ENCODE data around the gene MYL3. TPM values are rescaled to one million over a fixed set of nuclear protein-coding genes. Genes with fewer than 3 reads are reported as not detected.

The MYL3 gene
- total RNA-seq, 1 donor from 2014 or later: not detected

DNA sequence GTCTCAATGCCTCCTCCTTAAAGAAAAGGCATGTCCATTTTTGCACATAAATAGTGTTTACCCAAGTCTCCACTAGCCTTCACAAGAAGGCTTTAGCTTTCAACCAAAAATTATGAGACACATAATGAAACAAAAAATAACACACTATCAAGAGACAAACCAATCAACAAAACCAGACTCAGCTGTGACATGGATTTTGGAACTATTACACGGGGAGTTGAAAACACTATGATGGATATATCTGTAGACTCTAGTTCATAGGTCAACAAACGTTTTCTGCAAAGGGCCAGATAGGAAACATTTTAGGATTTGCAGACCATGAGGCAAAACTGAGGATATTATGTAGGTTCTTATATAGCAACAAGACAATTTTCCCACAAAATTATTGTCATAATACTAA is 24.9 kb downstream of the MYL3 start:
- no peak overlapping the region for H3K4me3 Mint-ChIP-seq
- H3K9me3 Mint-ChIP-seq: peaks cover 29% of the 10 kb centered on the region
- ATAC-seq (ENCODE audit: low read depth) (no peak), DNase-seq (no peak)
- H3K36me3 Mint-ChIP-seq (ENCODE audit: low read depth): peaks cover 32% of the 10 kb centered on the region
- H3K4me1 Mint-ChIP-seq: no peaks in the 10 kb centered on the region
- H3K27me3 Mint-ChIP-seq: no peaks in the 10 kb centered on the region
- no peak overlapping the region for H3K27ac Mint-ChIP-seq
- no peak for TF ChIP-seq CTCF (IDR thresholded peaks at IDR 0.05)
- ChIA-PET POLR2A (no interaction called here), CTCF (no interaction called here)
- intact Hi-C loops (cut with micrococcal nuclease): no loop called here

GRCh38 chr3:46835491-46835890 is 27.8 kb downstream of the MYL3 start:
- H3K27me3 Mint-ChIP-seq: no peaks in the 10 kb centered on the region
- no peak overlapping the region for H3K4me3 Mint-ChIP-seq
- no peak for ATAC-seq (ENCODE audit: low read depth)
- POLR2A ChIA-PET: no interaction called here
- no peaks in the 10 kb centered on the region for H3K4me1 Mint-ChIP-seq
- intact Hi-C loops (cut with micrococcal nuclease): no loop called here
- TF ChIP-seq CTCF (IDR thresholded peaks at IDR 0.05): no peak
- no peak for DNase-seq
- H3K9me3 Mint-ChIP-seq: peaks cover 24% of the 10 kb centered on the region
- peaks cover 19% of the 10 kb centered on the region for H3K36me3 Mint-ChIP-seq (ENCODE audit: low read depth)
- CTCF ChIA-PET: no interaction called here
- no peak overlapping the region for H3K27ac Mint-ChIP-seq

DNA sequence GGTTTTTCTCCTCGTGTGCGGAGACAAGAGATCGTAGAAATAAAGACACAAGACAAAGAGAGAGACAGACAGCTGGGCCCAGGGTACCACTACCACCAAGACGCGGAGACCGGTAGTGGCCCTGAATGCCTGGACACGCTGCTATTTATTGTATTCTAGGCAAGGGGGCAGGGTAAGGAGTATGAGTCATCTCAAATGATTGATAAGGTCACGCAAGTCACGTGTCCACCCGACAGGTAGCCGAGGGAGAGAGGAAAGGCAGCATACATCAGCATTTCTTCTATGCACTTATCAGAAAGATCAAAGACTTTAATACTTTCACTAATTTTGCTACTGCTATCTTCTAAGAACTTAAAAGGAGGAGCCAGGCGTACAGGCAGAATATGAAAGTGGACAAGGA is 28.2 kb downstream of the MYL3 start:
- H3K9me3 Mint-ChIP-seq: peaks cover 20% of the 10 kb centered on the region
- DNase-seq (no peak), ATAC-seq (ENCODE audit: low read depth) (no peak)
- no peak for TF ChIP-seq CTCF (IDR thresholded peaks at IDR 0.05)
- ChIA-PET CTCF (no interaction called here), POLR2A (no interaction called here)
- H3K4me3 Mint-ChIP-seq: no peak overlapping the region
- H3K4me1 Mint-ChIP-seq: no peaks in the 10 kb centered on the region
- H3K27ac Mint-ChIP-seq: no peak overlapping the region
- H3K27me3 Mint-ChIP-seq: no peaks in the 10 kb centered on the region
- peaks cover 16% of the 10 kb centered on the region for H3K36me3 Mint-ChIP-seq (ENCODE audit: low read depth)
- intact Hi-C loops (cut with micrococcal nuclease): no loop called here

- Mint-ChIP-seq H3K36me3 (ENCODE audit: low read depth) (peaks cover 10% of the 10 kb centered on the region), H3K9me3 (peaks cover 12% of the 10 kb centered on the region), H3K4me1 (no peaks in the 10 kb centered on the region), H3K4me3 (no peak overlapping the region), H3K27ac (no peak overlapping the region), H3K27me3 (no peaks in the 10 kb centered on the region)
- ChIA-PET CTCF (no interaction called here), POLR2A (interaction anchor here (0.5 kb wide), 1 partner anchor 96 kb away, joined by 5 read pairs; no protein-coding TSS in a partner anchor)
- intact Hi-C loops (cut with micrococcal nuclease): no loop called here
- DNase-seq (no peak), ATAC-seq (ENCODE audit: low read depth) (no peak)
- TF ChIP-seq CTCF (IDR thresholded peaks at IDR 0.05): no peak
Measured at GRCh38 chr3:46833346-46834300, 29.6 kb downstream of the MYL3 start.

DNA sequence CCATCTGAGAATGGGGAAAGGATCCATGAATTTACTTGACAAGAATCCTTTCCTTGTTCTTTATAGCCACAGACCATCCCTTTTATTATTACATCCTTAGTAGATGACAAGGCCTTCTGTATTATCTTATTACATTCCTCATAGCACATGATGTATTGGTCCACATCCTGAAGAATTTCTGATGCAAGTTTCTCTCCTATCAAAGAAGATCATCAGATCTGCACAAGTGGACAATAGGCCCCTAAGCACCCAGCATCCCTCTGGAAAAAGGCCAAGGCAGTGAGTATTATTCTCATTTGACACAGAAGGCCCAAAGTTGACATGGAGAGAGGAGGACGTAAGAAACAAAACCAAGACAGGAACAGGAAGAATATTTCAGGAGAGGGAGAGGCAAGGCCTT is 31.4 kb downstream of the MYL3 start:
- ATAC-seq (ENCODE audit: low read depth): no peak
- intact Hi-C loops (cut with micrococcal nuclease): no loop called here
- TF ChIP-seq CTCF (IDR thresholded peaks at IDR 0.05): no peak
- DNase-seq: no peak
- peaks cover 3% of the 10 kb centered on the region for H3K36me3 Mint-ChIP-seq (ENCODE audit: low read depth)
- H3K27ac Mint-ChIP-seq: no peak overlapping the region
- H3K9me3 Mint-ChIP-seq: no peaks in the 10 kb centered on the region
- H3K4me1 Mint-ChIP-seq: no peaks in the 10 kb centered on the region
- no peak overlapping the region for H3K4me3 Mint-ChIP-seq
- no peaks in the 10 kb centered on the region for H3K27me3 Mint-ChIP-seq
- CTCF ChIA-PET: no interaction called here
- POLR2A ChIA-PET: no interaction called here
